GM18520 (cell line): ENCODE results near the gene TMCC1.
"Not testable (repeated sequence)": the region's sequence is repeated elsewhere in the genome, so short reads cannot be mapped to it uniquely, and the experiment has no call there.

Source experiments
- ATAC-seq: cut with Tn5 transposase; IDR thresholded peaks from one replicate; pipeline ENCODE4 v1.9.1; 2021; ENCODE audit not compliant: unreplicated experiment

Gene TMCC1

DNA sequence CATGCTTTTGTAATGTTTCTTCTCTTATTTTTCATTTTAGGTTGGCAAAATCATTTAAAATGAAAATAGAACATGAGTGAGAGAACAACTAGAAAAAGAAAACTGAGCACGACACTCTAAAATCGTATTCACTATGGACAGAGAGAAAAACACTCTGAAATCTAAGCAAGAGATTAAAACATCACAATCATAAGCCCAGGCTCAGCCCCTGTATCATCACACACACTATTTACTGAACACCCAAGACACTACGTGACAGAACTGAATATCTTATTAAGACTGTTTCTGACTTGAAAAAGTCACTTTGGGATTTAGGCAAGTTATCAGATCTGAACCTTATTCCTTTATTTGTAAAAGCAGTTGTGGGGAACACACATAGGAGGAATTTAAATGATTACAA, 204.5 kb downstream of the TMCC1 start:
- no peak for ATAC-seq

DNA sequence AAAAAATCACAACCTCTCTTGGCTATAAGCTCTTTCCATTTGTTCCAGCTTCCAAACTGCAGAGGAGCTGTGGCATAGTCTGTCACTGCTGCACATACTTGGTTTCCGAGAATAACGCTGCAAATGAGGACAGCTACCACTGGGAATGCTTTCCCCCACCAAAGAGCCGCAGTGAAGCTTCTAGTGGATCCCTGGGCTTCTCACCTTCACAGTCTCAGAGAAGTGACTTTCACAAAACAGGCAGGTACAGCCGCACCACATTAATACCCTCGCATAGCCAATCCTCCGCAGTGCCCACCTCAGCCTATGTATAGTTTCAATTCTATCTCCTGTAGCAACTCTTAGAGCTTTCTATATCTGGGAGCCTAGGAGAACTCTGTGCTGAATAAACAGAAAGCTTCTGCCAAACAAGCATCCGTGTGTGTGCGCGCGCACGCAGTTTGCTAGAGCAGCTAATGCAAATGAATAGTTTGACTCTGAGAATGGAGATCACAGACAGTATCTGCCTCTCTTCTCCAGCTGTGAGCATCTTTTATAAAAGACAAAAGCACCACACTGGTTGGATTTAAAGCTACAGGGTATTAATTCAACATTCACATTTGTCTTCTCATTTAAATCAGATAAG, 205.1 kb downstream of the TMCC1 start:
- no peak for ATAC-seq

DNA sequence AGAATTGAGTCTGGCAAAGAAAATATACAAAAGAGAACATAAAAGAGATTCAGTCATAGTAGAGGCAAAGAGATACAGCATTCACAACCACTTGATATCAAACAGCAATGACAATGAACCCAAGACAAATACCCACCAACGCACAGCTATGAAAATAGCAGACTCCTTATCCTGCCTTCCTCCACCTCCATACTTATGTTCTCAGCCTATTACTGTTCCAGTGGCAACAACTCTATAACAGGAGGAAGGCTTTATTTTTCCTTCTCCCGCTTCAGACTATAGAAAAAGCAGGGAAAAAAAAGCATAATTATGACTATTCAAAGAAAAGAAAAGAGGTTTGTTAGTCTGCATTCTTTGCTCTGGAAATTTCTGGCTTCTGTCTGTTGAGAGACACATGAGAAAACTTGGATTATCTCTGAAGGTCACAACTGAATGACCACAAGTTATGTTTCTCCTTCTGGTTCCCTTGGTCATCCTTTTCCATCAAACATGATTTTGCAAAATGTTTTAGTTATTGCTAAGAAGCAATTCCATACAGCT, 205.9 kb downstream of the TMCC1 start:
- ATAC-seq, result no peak

DNA sequence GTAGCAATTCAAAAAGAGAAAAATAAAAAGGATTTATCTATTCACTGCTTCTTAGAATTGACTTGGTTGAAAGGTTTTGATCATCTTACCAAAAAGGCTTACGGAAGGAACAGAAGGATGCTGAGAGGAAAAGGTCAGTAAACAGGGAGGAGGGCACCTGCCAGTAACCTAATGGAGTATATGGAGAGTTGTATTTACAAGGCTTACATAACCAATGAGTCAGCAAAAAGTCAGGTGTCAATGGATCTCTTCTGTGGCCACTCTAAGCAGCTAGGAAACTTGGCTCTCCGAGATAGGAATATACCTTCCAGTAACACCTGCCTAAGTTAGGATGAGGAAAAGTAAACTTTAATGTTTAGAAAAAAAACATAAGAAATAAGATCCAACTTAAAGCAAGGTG, 206.6 kb downstream of the TMCC1 start:
- ATAC-seq, result no peak

DNA sequence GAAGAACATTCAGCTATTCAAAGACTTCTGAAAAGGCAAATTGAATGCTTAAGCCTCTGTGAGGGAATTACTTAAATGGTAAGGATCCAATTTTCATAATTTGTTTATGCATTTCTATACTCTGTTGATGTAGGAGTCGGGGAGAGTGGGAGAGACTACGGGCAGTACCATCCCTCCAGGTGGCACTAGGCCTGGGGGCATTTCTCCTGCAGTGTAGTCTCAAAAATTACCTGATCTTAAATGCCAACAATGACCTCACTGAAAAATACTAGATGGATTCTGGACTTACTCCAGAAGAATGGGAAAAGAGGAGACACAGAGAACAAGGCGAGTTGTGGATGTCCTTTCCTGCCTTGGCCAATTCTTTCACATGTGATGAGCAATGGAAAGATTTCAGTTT, 209.2 kb downstream of the TMCC1 start:
- no peak for ATAC-seq

DNA sequence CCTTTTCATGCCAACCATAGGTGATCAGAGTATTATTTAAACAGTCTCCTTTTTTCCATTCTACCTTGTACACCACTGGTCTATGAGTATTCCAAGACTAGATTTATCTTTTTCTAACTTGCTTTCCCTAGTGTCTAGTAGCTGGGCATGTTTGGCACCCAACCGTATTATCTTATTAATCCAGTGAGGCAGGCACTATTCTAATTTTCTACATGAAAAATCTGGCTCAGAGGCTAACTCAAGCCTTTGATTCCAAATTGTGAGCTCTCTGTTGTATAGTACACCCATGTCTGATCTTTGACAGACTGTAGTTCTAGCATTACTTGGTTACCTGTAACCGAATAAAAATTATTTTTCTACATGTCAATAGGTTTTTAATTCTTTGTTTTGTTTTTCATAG, 210.3 kb downstream of the TMCC1 start:
- no peak for ATAC-seq

DNA sequence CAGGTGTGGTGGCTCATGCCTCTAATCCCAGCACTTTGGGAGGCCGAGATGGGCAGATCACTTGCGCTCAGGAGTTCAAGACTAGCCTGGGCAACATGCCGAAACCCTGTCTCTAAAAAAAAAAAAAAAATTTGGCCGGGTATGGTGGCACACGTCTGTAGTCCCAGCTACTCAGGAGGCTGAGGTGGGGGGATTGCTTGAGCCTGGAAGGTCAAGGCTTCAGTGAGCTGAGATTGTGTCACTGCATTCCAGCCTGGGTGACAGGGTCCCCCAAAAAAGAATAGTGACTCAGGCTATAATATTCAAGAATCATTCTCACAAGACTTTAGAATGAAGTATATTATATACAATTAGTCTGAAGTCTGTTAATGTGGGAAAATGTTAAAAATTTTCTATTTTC, 216.5 kb downstream of the TMCC1 start:
- no peak for ATAC-seq

DNA sequence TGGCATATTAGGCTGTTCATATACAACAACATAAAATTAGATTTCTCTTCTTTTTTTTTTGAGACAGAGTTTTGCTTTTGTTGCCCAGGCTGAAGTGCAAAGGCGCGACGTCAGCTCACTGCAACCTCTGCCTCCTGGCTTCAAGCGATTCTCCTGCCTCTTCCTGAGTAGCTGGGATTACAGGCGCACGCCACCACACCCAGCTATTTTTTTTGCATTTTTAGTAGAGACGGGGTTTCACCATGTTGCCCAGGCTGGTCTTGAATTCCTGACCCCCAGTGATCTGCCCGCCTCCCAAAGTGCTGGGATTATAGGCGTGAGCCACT, 218.8 kb downstream of the TMCC1 start:
- ATAC-seq, result not testable (repeated sequence)

DNA sequence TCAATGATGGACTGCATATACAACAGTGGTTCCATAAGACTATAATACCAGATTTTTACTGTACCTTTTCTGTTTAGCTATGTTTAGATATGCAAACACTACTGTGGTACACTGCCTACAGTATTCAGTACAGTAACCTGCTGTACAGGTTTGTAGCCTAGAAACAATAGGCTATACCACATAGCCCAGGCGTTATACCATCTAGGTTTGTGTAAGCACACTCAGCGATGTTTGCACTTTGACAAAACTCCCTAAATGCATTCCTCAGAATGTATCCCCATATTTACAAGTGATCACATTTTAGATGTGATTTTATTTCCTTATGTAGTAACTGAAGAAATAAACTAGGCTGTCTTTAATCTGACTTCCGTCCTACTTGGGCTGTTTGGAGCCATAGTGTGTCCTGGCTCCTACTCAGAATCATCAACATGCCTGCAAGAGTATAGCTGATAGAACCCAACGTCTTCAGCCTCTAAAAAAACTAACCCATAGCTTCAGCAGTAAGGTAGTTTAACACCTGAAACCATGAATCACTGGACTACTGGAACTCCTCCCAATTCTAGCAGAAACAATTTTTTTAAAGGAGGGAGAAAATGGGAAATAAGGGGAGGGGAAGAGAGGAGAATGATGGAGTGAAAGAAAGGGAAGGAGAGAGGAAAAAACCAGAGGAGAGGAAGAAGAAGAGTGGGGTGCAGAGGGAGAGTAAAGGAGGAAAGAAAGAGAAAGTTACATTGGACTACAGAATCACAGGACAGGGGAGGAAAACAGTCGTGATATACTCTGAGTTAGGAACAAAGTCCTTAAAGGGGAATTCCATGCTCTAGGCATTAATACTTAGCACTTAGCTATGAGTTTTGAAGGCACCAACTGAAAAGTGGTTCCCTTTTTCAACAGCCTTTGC, 219.4 kb downstream of the TMCC1 start:
- ATAC-seq, result no peak

DNA sequence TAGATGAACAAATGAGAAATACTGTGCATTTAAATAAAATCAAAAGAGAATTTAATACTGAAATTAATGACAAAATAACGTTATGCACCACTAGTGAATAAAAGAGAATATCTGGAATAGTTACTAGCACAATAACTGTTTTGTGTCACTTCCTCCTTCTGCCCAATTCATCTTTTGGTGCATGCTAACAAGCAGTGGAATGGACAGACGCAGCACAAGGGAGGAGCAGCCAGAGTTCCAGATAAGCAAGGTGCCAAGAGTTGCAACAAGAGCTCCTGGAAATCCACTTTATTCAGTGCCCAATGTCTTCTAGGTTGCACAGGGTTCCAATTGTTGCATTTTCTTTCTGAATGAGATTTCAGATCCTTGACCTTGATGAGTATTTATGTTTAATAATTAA, 220.5 kb downstream of the TMCC1 start:
- no peak for ATAC-seq

DNA sequence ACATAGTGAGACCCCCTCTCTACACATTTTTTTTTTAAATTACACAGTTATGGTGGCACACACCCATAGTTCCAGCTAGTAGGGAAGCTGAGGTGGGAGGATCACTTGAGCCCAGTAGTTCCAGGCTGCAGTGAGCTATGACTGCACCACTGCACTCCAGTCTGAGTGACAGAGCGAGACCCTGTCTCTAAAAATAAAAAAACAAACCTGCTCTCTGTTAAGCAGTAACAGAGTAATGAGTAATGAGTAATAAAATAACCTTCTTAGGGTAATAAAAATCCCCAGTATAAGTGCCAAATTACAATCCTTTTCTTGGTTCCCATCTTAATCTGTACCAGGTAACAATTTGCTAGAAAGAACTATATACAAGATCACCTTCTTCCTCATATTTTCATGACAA, 221.1 kb downstream of the TMCC1 start:
- ATAC-seq, result no peak

DNA sequence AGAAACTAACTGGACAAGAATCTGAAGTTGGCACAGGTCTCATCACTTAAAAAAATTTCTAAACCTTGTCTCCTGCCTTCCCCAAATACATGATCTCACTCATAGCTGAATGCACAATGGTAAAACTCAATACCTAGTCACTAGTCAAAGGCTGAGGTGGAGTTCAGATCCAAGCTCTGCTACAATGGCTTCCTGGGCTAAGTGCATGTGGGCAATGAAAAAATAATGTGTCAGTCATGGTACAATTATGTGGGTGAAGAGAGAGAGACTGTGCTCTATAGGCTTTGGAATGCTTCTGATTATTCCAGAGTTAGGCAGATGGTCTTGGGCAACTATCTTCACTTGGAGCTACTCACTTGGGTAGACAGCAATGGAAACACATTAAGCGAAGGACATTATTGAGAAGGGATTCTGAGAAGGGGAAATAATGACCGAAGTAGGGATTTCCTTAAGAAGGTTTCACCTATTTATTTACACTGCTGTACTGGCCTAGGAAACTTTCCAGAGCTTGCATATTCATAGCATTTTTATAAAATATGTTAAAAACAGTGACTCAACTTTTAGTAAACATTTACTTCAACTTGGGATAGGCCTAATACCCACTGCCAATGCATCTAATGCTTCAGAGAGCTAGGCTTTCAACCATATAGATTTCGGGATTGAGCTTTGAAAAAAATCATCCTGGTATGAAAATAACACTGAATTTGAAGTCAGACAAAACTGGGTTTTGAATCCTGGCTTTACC, 228.3 kb downstream of the TMCC1 start:
- ATAC-seq, result no peak

DNA sequence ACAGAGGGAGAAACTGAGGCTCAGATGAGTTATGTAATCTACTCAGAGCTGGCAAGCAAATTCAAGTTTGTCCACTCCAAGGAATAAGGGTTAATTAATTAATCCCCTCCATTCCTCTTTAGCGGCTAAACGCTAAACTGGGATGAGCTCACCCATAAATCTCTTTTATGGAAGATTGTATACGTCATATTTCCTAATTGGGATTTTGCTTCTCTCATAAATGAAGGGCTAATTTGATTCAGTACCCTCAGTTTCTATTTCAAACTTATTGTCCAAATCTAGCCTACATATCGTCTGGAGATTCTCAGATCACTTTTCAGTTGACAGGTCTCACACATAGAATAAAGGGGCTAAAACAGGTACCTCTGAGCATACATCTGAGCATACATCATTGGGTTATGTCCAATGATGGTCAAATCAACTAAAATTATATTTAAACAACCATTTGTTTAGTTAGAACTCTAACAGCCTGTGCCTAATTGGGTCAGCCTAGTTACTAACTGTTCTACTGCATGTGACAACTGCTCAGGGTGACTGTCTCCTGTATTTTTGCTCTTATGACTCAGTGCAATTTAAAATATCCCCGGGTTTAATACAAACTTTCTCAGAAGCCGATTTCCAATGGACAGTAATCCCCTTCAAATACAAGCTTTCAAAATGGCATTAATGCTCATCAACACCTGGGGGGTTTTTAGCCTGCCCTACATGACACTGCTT, 229.4 kb downstream of the TMCC1 start:
- no peak for ATAC-seq

DNA sequence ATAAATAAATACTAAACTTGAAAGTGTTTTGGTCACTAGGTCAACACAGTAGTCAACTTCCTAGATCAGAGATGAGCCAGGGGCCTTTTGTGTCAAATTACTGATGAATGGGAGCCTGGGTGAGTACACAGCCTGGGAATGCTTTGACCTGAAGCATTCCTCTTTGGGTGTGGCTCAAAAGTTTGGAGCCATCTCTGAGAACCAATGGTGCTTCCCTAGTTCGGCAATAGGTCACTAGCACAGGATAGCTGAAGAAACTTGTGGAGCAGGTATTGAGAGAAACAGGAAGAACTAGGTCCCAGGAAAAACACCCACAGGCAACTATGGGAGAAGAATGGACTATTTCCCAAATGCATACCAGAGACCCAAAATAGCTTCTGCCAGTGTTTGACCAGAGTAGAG, 230.5 kb downstream of the TMCC1 start:
- no peak for ATAC-seq

DNA sequence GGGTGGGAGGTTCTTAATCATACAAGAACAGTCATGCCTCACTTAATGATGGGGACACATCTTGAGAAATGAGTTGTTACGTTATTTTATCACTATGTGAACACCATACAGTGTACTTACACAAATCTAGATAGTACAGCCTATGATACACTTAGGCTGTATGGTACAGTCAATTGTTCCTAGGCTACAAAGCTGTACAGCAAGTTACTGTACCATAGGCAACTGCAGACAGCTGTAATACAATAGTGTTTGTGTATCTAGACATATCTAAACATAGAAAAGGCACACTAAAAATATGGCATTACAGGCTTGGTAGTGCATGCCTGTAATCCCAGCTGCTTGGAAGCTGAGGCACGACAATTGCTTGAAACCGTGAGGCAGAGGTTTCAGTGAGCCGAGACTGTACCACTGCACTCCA, 231.3 kb downstream of the TMCC1 start:
- no peak for ATAC-seq

DNA sequence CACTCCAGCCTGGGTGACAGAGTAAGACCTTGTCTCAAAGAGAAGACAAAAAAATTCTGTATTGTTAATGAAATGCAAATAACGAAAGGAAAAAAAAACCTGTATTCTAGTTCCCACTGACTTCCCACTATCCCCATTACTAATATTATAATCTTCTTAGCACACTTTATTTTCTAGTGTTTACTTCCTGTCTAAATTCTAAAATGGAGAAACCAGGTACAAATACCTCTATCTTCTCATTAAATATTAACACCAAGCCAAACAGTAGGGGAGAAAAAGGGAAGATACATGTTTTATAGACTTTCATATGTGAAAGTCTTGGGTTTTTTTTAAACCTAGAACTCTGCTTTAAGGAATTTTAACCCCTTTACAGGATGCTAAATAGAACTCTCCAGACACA, 231.7 kb downstream of the TMCC1 start:
- no peak for ATAC-seq

DNA sequence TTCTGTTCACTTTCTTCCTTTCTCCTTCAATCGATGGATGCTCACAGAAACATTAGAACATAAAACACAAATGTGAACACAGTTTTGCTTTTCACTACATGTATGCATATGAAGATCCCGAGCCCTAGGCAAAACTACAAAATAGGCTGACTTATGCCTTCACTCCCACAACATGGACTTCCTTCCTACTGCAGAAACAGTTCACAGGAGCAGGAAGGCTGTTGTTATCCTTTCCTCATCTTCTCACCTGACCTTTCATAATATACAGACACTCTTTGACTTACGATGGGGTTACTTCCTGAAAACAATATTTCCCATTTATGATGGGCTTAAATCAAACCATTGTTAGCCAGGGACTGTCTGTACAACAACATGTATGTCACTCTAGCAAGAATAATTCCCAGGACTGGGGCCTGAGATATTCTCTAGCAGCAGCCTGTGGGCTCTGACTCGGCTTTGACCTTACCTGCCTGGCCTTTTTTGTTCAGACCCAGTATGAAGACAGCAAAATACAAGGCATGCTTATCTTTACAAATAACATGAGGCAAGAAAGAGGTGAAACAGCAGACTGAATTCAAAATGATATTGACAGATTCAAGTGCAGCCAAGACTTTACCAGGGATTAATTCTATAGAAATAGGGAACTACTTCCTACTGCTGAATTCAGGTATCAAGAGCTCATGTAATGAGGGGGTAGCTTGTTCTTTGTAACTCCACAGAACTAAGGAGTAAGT, 235.2 kb downstream of the TMCC1 start:
- ATAC-seq, result no peak

DNA sequence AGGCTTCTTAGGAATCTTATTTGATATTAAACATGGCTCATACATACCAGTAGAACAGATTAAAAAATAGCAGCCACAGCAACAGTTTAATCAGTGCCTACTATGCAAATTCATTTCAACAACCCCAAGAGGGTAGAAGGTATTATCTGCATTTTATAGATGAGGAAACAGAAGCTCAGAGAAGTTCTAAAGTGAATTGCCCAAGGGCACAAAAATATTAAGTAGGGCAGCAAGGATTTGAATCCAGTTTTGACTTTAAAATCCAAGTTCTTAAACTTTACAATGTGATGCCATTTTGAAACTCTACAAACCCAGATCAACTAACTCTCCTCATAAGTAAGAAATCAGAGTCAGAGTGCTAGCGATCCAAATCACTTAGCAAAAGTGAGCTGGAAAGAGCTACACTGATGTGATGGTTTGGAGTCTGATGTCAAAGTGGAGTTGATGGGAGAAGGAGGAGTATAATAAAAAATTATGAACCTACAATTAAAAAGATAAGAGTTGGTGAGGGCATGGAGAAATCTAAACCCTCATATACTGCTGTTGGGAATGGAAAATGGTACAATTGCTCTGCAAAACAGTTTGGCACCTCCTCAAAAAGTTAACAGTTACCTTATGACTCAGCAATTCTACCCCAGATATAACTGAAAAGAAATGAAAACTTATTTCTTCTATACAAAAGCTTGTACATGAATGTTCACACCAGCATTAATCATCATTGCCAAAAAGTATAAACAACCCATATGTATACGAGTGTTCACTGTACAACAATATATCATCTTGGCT, 236.1 kb downstream of the TMCC1 start:
- ATAC-seq, result no peak

DNA sequence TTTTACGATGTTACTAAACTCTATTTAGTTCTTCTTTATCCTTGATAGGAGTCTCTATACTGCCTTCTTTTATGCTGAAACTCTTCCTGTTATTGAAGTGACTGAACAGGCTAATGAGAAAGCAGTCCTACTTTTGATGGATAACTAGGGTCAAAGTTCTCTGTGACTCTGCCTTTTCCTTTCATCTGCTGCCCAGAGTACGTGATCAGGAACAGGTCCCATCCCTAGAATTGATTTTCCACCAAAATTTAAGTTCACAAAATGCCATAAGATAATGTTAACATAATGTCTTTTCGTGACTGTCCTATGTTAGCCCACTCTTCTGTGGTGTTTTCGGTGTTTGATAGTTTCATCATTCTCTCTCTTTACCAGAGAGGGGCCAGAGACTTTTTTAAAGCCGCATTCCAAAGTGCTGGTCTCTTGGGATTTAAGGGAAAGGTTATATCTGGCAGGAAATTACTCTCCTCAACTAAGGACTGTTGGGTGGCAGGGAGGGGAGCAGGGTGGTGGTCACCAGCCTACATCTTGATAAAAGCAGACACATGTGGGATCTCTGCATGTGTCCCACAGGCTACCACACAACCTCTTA, 236.8 kb downstream of the TMCC1 start:
- ATAC-seq, result no peak
